Immature natural killer cell (primary cell): ENCODE measurements around the gene CHAC2. TPM values are rescaled to one million over a fixed set of nuclear protein-coding genes. Genes with fewer than 3 reads are reported as not detected.
"Not testable (repeated sequence)": the region's sequence is repeated elsewhere in the genome, so short reads cannot be mapped to it uniquely, and the experiment has no call there.

Source experiments
- DNase-seq, 3 donors: peaks; one replicate each; pipeline ENCODE4 v3.0.0; 2022; ENCODE audit warnings: mixed read lengths in 1 of 3
- H3K27ac Mint-ChIP-seq, 6 donors: one replicate each; pipeline ENCODE4 v1.8.0; 2020; ENCODE audit warnings: mixed read lengths in 6 of 6, mild to moderate bottlenecking in 5 of 6, inconsistent platforms in 4 of 6, moderate library complexity in 3 of 6
- H3K27me3 Mint-ChIP-seq, 3 donors: one replicate each; pipeline ENCODE4 v1.8.0; 2020 to 2021; ENCODE audit warnings: low read depth in 3 of 3, mild to moderate bottlenecking in 3 of 3, mixed read lengths in 3 of 3, moderate library complexity in 3 of 3, inconsistent platforms in 1 of 3
- H3K36me3 Mint-ChIP-seq, 3 donors: one replicate each; pipeline ENCODE4 v1.8.0; 2020; ENCODE audit warnings: mixed read lengths in 3 of 3, inconsistent platforms in 2 of 3, mild to moderate bottlenecking in 2 of 3
- H3K4me1 Mint-ChIP-seq, 2 donors: one replicate each; pipeline ENCODE4 v1.8.0; 2020; ENCODE audit warnings: inconsistent platforms in 2 of 2, mild to moderate bottlenecking in 2 of 2, mixed read lengths in 2 of 2, moderate library complexity in 1 of 2
- H3K4me3 Mint-ChIP-seq, 5 donors: one replicate each; pipeline ENCODE4 v1.8.0; 2020; ENCODE audit warnings: mild to moderate bottlenecking in 5 of 5, mixed read lengths in 5 of 5, inconsistent platforms in 3 of 5, moderate library complexity in 3 of 5
- H3K9me3 Mint-ChIP-seq, 6 donors: one replicate each; pipeline ENCODE4 v1.8.0; 2020; ENCODE audit warnings: mild to moderate bottlenecking in 6 of 6, mixed read lengths in 6 of 6, inconsistent platforms in 4 of 6, moderate library complexity in 3 of 6
- polyA plus RNA-seq, 3 donors: library from polyadenylated mRNA; unstranded; fragments of 300-500 nt; fragmentation: Illumina TruSeq; gene quantifications; one replicate each; pipeline ENCODE4 v1.2.3, GENCODE V29; 2021

The CHAC2 gene
- polyA plus RNA-seq, 3 donors from 2014 or later = 2.3 to 4.3 (median 3.0) TPM

GRCh38 chr2:53821810-53822209 lies 54.2 kb downstream of the CHAC2 start:
- H3K9me3 Mint-ChIP-seq = no peaks in the 10 kb centered on the region
- H3K4me3 Mint-ChIP-seq = no peak overlapping the region

GRCh38 chr2:53823639-53824038 lies 56.0 kb downstream of the CHAC2 start:
- DNase-seq, H3K4me3 Mint-ChIP-seq, H3K9me3 Mint-ChIP-seq, H3K4me1 Mint-ChIP-seq, H3K27ac Mint-ChIP-seq, H3K27me3 Mint-ChIP-seq: not testable (repeated sequence)
- H3K36me3 Mint-ChIP-seq = peaks cover 4 to 20% (median 8%) of the 10 kb centered on the region in 3 donors

More at GRCh38 chr2:53821810-53822209, 54.2 kb downstream of the CHAC2 start:
- Mint-ChIP-seq H3K4me1 (no peaks in the 10 kb centered on the region), H3K27ac (no peak overlapping the region), H3K27me3 (peaks cover 0 to 2% (median 1%) of the 10 kb centered on the region in 3 donors), H3K36me3 (peaks cover 12 to 24% (median 12%) of the 10 kb centered on the region in 3 donors)
- no peak for DNase-seq

Other genes starting within 250 kb of the CHAC2 start
- gene ASB3, start 19.1 kb downstream of the CHAC2 start, polyA plus RNA-seq = 10 to 100 TPM; 13.0 to 15.2 (median 13.4) TPM
- gene ERLEC1, start 19.2 kb downstream of the CHAC2 start, polyA plus RNA-seq = 10 to 100 TPM; 43.2 to 94.3 (median 46.0) TPM
- gene GPR75, start 92.2 kb downstream of the CHAC2 start, polyA plus RNA-seq = not detected
- 1 to 10 TPM; 1.8 to 8.8 (median 4.2) TPM for gene PSME4, start 203.2 kb downstream of the CHAC2 start, polyA plus RNA-seq